ENCODE data around the gene WAPL. TPM values are rescaled to one million over a fixed set of nuclear protein-coding genes. Genes with fewer than 3 reads are reported as not detected.

Gene WAPL
- total and polyA plus RNA-seq, 2 of the 13 experiments (the other 11 are each of a cell fraction or from before 2014, with no cell fraction given), result 13.2 to 43.5 TPM

DNA sequence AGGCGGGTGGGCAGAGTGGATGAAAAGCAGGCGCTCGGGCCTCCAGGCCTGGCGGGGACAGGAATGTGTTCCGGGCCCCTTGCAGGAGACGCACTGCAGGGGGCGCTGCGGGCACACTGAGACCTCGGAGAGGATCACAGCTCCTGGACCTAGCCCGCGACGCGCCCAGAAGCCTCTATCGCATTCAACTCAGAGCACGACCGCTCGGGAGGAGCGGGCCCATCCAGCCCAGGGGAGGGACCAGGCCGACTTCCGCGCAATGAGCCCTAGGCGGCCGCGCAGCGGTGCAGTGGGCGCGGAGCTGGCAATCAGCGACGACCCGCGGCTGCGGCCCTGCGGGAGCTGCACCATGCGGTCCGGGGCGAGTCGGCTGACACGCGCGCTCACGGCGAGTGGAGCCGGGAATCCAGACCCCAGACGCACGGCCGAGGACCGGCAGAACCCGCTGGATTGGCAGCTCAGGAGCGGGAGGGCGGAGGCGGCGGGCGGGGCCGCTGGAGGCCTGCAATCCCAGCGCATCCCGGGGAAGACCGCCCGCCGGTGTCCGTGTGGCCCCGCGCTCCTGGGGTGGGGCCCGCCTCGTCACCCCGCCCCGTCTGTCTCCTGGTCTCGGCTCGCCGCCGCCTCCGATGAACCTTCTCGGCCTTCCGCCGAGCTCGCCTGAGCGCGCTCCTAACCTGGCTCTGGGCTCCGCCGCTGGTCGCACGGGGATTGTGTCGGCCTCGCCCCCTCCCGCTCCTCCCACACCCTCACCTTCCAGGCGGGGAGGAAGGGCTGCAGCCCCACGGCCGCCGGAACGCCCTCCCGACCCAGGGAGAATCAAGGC lies 121.5 kb downstream of the WAPL start (continued):
- TF ChIP-seq, protein P1, sequence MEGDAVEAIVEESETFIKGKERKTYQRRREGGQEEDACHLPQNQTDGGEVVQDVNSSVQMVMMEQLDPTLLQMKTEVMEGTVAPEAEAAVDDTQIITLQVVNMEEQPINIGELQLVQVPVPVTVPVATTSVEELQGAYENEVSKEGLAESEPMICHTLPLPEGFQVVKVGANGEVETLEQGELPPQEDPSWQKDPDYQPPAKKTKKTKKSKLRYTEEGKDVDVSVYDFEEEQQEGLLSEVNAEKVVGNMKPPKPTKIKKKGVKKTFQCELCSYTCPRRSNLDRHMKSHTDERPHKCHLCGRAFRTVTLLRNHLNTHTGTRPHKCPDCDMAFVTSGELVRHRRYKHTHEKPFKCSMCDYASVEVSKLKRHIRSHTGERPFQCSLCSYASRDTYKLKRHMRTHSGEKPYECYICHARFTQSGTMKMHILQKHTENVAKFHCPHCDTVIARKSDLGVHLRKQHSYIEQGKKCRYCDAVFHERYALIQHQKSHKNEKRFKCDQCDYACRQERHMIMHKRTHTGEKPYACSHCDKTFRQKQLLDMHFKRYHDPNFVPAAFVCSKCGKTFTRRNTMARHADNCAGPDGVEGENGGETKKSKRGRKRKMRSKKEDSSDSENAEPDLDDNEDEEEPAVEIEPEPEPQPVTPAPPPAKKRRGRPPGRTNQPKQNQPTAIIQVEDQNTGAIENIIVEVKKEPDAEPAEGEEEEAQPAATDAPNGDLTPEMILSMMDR (CRISPR knock-in tag; IDR thresholded peaks at IDR 0.05), result peak; percentile 99
- TF ChIP-seq DNMT1 (CRISPR knock-in tag; IDR thresholded peaks at IDR 0.05) (peak; percentile 54; the same call in 1 of the 2 replicates), SMYD3 (CRISPR knock-in tag; IDR thresholded peaks at IDR 0.05) (peak; percentile 25; the same call in 1 of the 2 replicates), ZNF446 (CRISPR knock-in tag; IDR thresholded peaks at IDR 0.05) (no peak; the same call in none of the 2 replicates), TARDBP (CRISPR knock-in tag; IDR thresholded peaks at IDR 0.05) (peak; percentile 69; the same call in 1 of the 2 replicates), XRCC5 (optimal IDR thresholded peaks at IDR 0.05; ENCODE audit: low read length) (peak; percentile 81), ZNF749 (CRISPR knock-in tag; IDR thresholded peaks at IDR 0.05; ENCODE audit: borderline replicate concordance) (peak; percentile 97), CREB1 (IDR thresholded peaks at IDR 0.05) (no peak), CREB1 (CRISPR knock-in tag; IDR thresholded peaks at IDR 0.05) (no peak), RAD21 (CRISPR knock-in tag; IDR thresholded peaks at IDR 0.05) (peak; percentile 100), SATB2 (CRISPR knock-in tag; IDR thresholded peaks at IDR 0.05) (no peak), HNRNPLL (IDR thresholded peaks at IDR 0.05; ENCODE audit: low read depth, low read length, poor library complexity, severe bottlenecking) (peak; percentile 66), ZNF709 (CRISPR knock-in tag; IDR thresholded peaks at IDR 0.05) (peak; percentile 79), NONO (IDR thresholded peaks at IDR 0.05) (no peak), NONO (CRISPR knock-in tag; conservative IDR thresholded peaks at IDR 0.05) (peak; percentile 75), ZNF335 (CRISPR knock-in tag; IDR thresholded peaks at IDR 0.05) (0 out of 2 replicates have a peak, but pooled peaks have one; percentile 20)
- TF ChIP-seq, protein P2, sequence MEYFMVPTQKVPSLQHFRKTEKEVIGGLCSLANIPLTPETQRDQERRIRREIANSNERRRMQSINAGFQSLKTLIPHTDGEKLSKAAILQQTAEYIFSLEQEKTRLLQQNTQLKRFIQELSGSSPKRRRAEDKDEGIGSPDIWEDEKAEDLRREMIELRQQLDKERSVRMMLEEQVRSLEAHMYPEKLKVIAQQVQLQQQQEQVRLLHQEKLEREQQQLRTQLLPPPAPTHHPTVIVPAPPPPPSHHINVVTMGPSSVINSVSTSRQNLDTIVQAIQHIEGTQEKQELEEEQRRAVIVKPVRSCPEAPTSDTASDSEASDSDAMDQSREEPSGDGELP (IDR thresholded peaks at IDR 0.05; ENCODE audit: borderline replicate concordance, low read depth), result no peak; the same call in 1 of the 2 replicates
- TF ChIP-seq, protein P3, sequence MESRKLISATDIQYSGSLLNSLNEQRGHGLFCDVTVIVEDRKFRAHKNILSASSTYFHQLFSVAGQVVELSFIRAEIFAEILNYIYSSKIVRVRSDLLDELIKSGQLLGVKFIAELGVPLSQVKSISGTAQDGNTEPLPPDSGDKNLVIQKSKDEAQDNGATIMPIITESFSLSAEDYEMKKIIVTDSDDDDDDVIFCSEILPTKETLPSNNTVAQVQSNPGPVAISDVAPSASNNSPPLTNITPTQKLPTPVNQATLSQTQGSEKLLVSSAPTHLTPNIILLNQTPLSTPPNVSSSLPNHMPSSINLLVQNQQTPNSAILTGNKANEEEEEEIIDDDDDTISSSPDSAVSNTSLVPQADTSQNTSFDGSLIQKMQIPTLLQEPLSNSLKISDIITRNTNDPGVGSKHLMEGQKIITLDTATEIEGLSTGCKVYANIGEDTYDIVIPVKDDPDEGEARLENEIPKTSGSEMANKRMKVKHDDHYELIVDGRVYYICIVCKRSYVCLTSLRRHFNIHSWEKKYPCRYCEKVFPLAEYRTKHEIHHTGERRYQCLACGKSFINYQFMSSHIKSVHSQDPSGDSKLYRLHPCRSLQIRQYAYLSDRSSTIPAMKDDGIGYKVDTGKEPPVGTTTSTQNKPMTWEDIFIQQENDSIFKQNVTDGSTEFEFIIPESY (CRISPR knock-in tag; IDR thresholded peaks at IDR 0.05), result peak; percentile 10
- TF ChIP-seq, protein P4, sequence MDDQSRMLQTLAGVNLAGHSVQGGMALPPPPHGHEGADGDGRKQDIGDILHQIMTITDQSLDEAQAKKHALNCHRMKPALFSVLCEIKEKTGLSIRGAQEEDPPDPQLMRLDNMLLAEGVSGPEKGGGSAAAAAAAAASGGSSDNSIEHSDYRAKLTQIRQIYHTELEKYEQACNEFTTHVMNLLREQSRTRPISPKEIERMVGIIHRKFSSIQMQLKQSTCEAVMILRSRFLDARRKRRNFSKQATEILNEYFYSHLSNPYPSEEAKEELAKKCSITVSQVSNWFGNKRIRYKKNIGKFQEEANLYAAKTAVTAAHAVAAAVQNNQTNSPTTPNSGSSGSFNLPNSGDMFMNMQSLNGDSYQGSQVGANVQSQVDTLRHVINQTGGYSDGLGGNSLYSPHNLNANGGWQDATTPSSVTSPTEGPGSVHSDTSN (CRISPR knock-in tag; IDR thresholded peaks at IDR 0.05; ENCODE audit: borderline replicate concordance), result no peak
- TF ChIP-seq, protein P5, sequence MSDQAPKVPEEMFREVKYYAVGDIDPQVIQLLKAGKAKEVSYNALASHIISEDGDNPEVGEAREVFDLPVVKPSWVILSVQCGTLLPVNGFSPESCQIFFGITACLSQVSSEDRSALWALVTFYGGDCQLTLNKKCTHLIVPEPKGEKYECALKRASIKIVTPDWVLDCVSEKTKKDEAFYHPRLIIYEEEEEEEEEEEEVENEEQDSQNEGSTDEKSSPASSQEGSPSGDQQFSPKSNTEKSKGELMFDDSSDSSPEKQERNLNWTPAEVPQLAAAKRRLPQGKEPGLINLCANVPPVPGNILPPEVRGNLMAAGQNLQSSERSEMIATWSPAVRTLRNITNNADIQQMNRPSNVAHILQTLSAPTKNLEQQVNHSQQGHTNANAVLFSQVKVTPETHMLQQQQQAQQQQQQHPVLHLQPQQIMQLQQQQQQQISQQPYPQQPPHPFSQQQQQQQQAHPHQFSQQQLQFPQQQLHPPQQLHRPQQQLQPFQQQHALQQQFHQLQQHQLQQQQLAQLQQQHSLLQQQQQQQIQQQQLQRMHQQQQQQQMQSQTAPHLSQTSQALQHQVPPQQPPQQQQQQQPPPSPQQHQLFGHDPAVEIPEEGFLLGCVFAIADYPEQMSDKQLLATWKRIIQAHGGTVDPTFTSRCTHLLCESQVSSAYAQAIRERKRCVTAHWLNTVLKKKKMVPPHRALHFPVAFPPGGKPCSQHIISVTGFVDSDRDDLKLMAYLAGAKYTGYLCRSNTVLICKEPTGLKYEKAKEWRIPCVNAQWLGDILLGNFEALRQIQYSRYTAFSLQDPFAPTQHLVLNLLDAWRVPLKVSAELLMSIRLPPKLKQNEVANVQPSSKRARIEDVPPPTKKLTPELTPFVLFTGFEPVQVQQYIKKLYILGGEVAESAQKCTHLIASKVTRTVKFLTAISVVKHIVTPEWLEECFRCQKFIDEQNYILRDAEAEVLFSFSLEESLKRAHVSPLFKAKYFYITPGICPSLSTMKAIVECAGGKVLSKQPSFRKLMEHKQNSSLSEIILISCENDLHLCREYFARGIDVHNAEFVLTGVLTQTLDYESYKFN (CRISPR knock-in tag; conservative IDR thresholded peaks at IDR 0.05), result peak; percentile 58
